Keratinocyte (primary cell): Measurements from ENCODE around the gene MS4A18. TPM values are rescaled to one million over a fixed set of nuclear protein-coding genes. Genes with fewer than 3 reads are reported as not detected.
"Not testable (repeated sequence)": the region's sequence is repeated elsewhere in the genome, so short reads cannot be mapped to it uniquely, and the experiment has no call there.

Experiments used
- DNase-seq: peaks from one replicate; pipeline ENCODE4 v3.0.0-alpha.2; 2011; ENCODE audit warnings: low read depth, missing footprints, low spot score
- FAIRE-seq: peaks from 2 replicates; lab custom pipeline; 2011; peaks lifted over from hg19 to GRCh38; lab: Jason Lieb, UNC
- H2AFZ ChIP-seq: 2 replicates; pipeline ENCODE4 v1.6.0; 2012; ENCODE audit warnings: low read length, control low read depth, inconsistent platforms; ENCODE audit not compliant: control insufficient read depth
- H3K27ac ChIP-seq: 2 replicates; pipeline ENCODE4 v1.5.1; 2011; ENCODE audit warnings: low read length; ENCODE audit not compliant: control insufficient read depth, insufficient read depth
- H3K27me3 ChIP-seq: 3 replicates; pipeline ENCODE4 v1.6.0; 2011; ENCODE audit warnings: low read length; ENCODE audit not compliant: control insufficient read depth, insufficient read depth; ENCODE audit errors: extremely low read depth
- H3K36me3 ChIP-seq, 2 experiments: 2 replicates in 1 of 2; 3 replicates in 1 of 2; pipeline ENCODE4 v1.5.1; 2011; ENCODE audit warnings: low read length in 2 of 2, mild to moderate bottlenecking in 1 of 2; ENCODE audit not compliant: control insufficient read depth in 2 of 2, insufficient read depth in 2 of 2; ENCODE audit errors: extremely low read depth in 1 of 2
- H3K4me1 ChIP-seq: 3 replicates; pipeline ENCODE4 v1.5.1; 2011; ENCODE audit warnings: low read length; ENCODE audit not compliant: control insufficient read depth, insufficient read depth; ENCODE audit errors: extremely low read depth
- H3K4me2 ChIP-seq: 3 replicates; pipeline ENCODE4 v1.6.0; 2011; ENCODE audit warnings: low read depth, low read length; ENCODE audit not compliant: control insufficient read depth, insufficient read depth; ENCODE audit errors: extremely low read depth
- H3K4me3 ChIP-seq, 3 experiments: fragments of 200-600 bp in 1 of 3; sonication (generic) in 1 of 3; 2 replicates in 2 of 3; 3 replicates in 1 of 3; pipeline ENCODE4 v1.5.1; 2011 to 2016; ENCODE audit warnings: low read length in 3 of 3, mild to moderate bottlenecking in 3 of 3, control low read depth in 2 of 3, inconsistent platforms in 1 of 3, low read depth in 1 of 3, mixed read lengths in 1 of 3, mixed run types in 1 of 3, moderate library complexity in 1 of 3; ENCODE audit not compliant: control insufficient read depth in 2 of 3, insufficient read depth in 2 of 3; ENCODE audit errors: extremely low read depth in 1 of 3
- H3K79me2 ChIP-seq: 2 replicates; pipeline ENCODE4 v1.6.0; 2012; ENCODE audit warnings: low read length; ENCODE audit not compliant: control insufficient read depth, insufficient read depth
- H3K9ac ChIP-seq: 3 replicates; pipeline ENCODE4 v1.6.0; 2011; ENCODE audit warnings: low read length; ENCODE audit not compliant: control insufficient read depth, insufficient read depth; ENCODE audit errors: extremely low read depth
- H3K9me1 ChIP-seq: 3 replicates; pipeline ENCODE4 v1.6.0; 2011; ENCODE audit warnings: low read length; ENCODE audit not compliant: control insufficient read depth, insufficient read depth; ENCODE audit errors: extremely low read depth
- H3K9me3 ChIP-seq: 2 replicates; pipeline ENCODE4 v1.5.1; 2012; ENCODE audit warnings: low read depth, low read length; ENCODE audit not compliant: control insufficient read depth
- H4K20me1 ChIP-seq: 3 replicates; pipeline ENCODE4 v1.6.0; 2011; ENCODE audit warnings: low read length; ENCODE audit not compliant: control insufficient read depth, insufficient read depth; ENCODE audit errors: extremely low read depth
- CTCF ChIP-seq, 3 experiments: IDR thresholded peaks in 1 of 3; conservative IDR thresholded peaks in 1 of 3; optimal IDR thresholded peaks in 1 of 3; 2 replicates in 2 of 3; 3 replicates in 1 of 3; pipeline versions ENCODE3 to v1.5.1; 2011; ENCODE audit warnings: low read length in 3 of 3, mild to moderate bottlenecking in 3 of 3, moderate library complexity in 2 of 3, control low read depth in 1 of 3, inconsistent platforms in 1 of 3; ENCODE audit not compliant: insufficient read depth in 2 of 3; ENCODE audit errors: extremely low read depth in 1 of 3
- EZH2 ChIP-seq: IDR thresholded peaks from one replicate; pipeline ENCODE4 v1.6.1; 2012; ENCODE audit warnings: inconsistent platforms, mild to moderate bottlenecking, low read length, moderate library complexity
- dilution Hi-C: fragments of 300-500 bp; cut with MboI; formaldehyde crosslinking; loops from one replicate; pipeline ENCODE4 v1.7.0; 2020; ENCODE audit warnings: low sequenced_read_pairs; ENCODE audit not compliant: extremely low pct_ligation_motif_present
- polyA plus RNA-seq, 5 experiments: library from polyadenylated mRNA; depleted of rRNA in 3 of 5; stranded (reverse) in 3 of 5; stranded (forward) in 1 of 5; unstranded in 1 of 5; fragments of >200 nt; gene quantifications; 1 replicate in 1 of 5; 2 replicates in 3 of 5; 3 replicates in 1 of 5; pipeline versions ENCODE4 v1.2.1 to v1.2.3, GENCODE V29; 2011 to 2012; ENCODE audit warnings: missing spikeins in 2 of 5, low read depth in 1 of 5, low replicate concordance in 1 of 5

The MS4A18 gene
- polyA plus RNA-seq, 1 donor (not counting 4 experiments of a cell fraction or from before 2014, with no cell fraction given), result not detected

- Histone ChIP-seq H4K20me1 (no peaks in the 10 kb centered on the region), H3K9me1 (no peaks in the 10 kb centered on the region), H3K27me3 (no peaks in the 10 kb centered on the region), H2AFZ (no peak overlapping the region), H3K36me3 (no peaks in the 10 kb centered on the region), H3K4me1 (no peaks in the 10 kb centered on the region), H3K27ac (no peak overlapping the region), H3K4me3 (no peak overlapping the region), H3K9me3 (no peaks in the 10 kb centered on the region), H3K79me2 (no peaks in the 10 kb centered on the region), H3K9ac (no peak overlapping the region), H3K4me2 (no peak overlapping the region)
- no peak for DNase-seq
- TF ChIP-seq CTCF (optimal IDR thresholded peaks at IDR 0.05 in 1 of 3, IDR thresholded peaks at IDR 0.05 in 1 of 3, conservative IDR thresholded peaks at IDR 0.05 in 1 of 3; ENCODE audit: extremely low read depth in 1 of 3, insufficient read depth in 2 of 3, low read length in 3 of 3), result no peak
- TF ChIP-seq EZH2, result no peak
- dilution Hi-C loops, result no loop called here
- no peak for FAIRE-seq
These were observed 43.9 kb upstream of the MS4A18 start for GRCh38 chr11:60680455-60681119.

- FAIRE-seq, DNase-seq, H3K27ac ChIP-seq, H3K79me2 ChIP-seq, H4K20me1 ChIP-seq, H3K4me2 ChIP-seq, H3K36me3 ChIP-seq, H2AFZ ChIP-seq, H3K9me3 ChIP-seq, H3K9ac ChIP-seq, H3K27me3 ChIP-seq, H3K4me1 ChIP-seq, H3K4me3 ChIP-seq, dilution Hi-C loops, H3K9me1 ChIP-seq: not testable (repeated sequence)
These were observed 40.0 kb upstream of the MS4A18 start for GRCh38 chr11:60684541-60684848.

GRCh38 chr11:60691661-60692060 lies 32.9 kb upstream of the MS4A18 start:
- dilution Hi-C loops, result no loop called here
- H3K27ac ChIP-seq, result no peak overlapping the region
- no peak for TF ChIP-seq EZH2
- no peak for TF ChIP-seq CTCF (optimal IDR thresholded peaks at IDR 0.05 in 1 of 3, IDR thresholded peaks at IDR 0.05 in 1 of 3, conservative IDR thresholded peaks at IDR 0.05 in 1 of 3; ENCODE audit: extremely low read depth in 1 of 3, insufficient read depth in 2 of 3, low read length in 3 of 3)
- no peak overlapping the region for H3K4me3 ChIP-seq
- no peaks in the 10 kb centered on the region for H3K9me3 ChIP-seq
- no peaks in the 10 kb centered on the region for H3K27me3 ChIP-seq
- no peak overlapping the region for H3K4me2 ChIP-seq
- no peaks in the 10 kb centered on the region for H3K36me3 ChIP-seq
- no peaks in the 10 kb centered on the region for H3K9me1 ChIP-seq
- FAIRE-seq, result no peak
- no peaks in the 10 kb centered on the region for H3K4me1 ChIP-seq
- DNase-seq, result no peak
- H3K9ac ChIP-seq, result no peak overlapping the region
- no peak overlapping the region for H2AFZ ChIP-seq
- no peaks in the 10 kb centered on the region for H4K20me1 ChIP-seq
- no peaks in the 10 kb centered on the region for H3K79me2 ChIP-seq
